Amniotic epithelial cell (primary cell): ENCODE data around the gene EDC4.
"Not testable (repeated sequence)": the region's sequence is repeated elsewhere in the genome, so short reads cannot be mapped to it uniquely, and the experiment has no call there.

Experiments
- DNase-seq: peaks from one replicate; pipeline ENCODE4 v3.0.0-alpha.2; 2010; ENCODE audit warnings: low read depth

Gene EDC4

GRCh38 chr16:67872631-67873434 is at the start of gene EDC4:
Gene EDC4 (plus strand): TSS chr16:67873052. CDS start chr16:67873262, 210 bp downstream.
- DNase-seq = peak; percentile 71

GRCh38 chr16:67825119-67825518 is 47.7 kb upstream of the EDC4 start:
- no peak for DNase-seq

- DNase-seq = no peak
Measured at GRCh38 chr16:67825906-67826305, 46.9 kb upstream of the EDC4 start.

- no peak for DNase-seq
Measured at GRCh38 chr16:67828651-67829050, 44.2 kb upstream of the EDC4 start.

GRCh38 chr16:67833030-67833414 is 39.8 kb upstream of the EDC4 start:
- DNase-seq = peak; percentile 52

GRCh38 chr16:67833415-67834241 is 39.2 kb upstream of the EDC4 start:
- peak; percentile 73 for DNase-seq

- no peak for DNase-seq
Measured at GRCh38 chr16:67834242-67834614, 38.6 kb upstream of the EDC4 start.

GRCh38 chr16:67837190-67837589 is 35.7 kb upstream of the EDC4 start:
- not testable (repeated sequence) for DNase-seq

GRCh38 chr16:67837811-67838210 is 35.0 kb upstream of the EDC4 start:
- no peak for DNase-seq

GRCh38 chr16:67841198-67841815 is 31.5 kb upstream of the EDC4 start:
- no peak for DNase-seq

- DNase-seq = peak; percentile 89
Measured at GRCh38 chr16:67841816-67842508, 30.9 kb upstream of the EDC4 start, which contains the start of gene THAP11. Gene THAP11 (plus strand): TSS chr16:67842320. CDS start chr16:67842555, 235 bp downstream.

GRCh38 chr16:67842509-67843342 is 30.1 kb upstream of the EDC4 start:
- DNase-seq = peak; percentile 49

GRCh38 chr16:67843343-67843765 is 29.5 kb upstream of the EDC4 start:
- no peak for DNase-seq

GRCh38 chr16:67844497-67844896 is 28.4 kb upstream of the EDC4 start:
- DNase-seq = peak; percentile 40

GRCh38 chr16:67845291-67846062 is 27.4 kb upstream of the EDC4 start:
- DNase-seq = no peak

- DNase-seq = no peak
Measured at GRCh38 chr16:67846063-67846319, 26.9 kb upstream of the EDC4 start.

- DNase-seq = peak; percentile 89
Measured at GRCh38 chr16:67846320-67847063, 26.4 kb upstream of the EDC4 start, which contains the start of gene NUTF2. Gene NUTF2 (plus strand): TSS chr16:67846933. CDS start chr16:67865131, 18,198 bp downstream.

GRCh38 chr16:67847064-67847861 is 25.6 kb upstream of the EDC4 start, which contains the start of gene CENPT:
Gene CENPT (minus strand): TSS chr16:67847693. CDS start chr16:67833859, 13,834 bp downstream.
- peak; percentile 72 for DNase-seq

- DNase-seq = no peak
Measured at GRCh38 chr16:67848118-67848517, 24.7 kb upstream of the EDC4 start.
